ENCODE data around the gene FAM13B. TPM values are rescaled to one million over a fixed set of nuclear protein-coding genes. Genes with fewer than 3 reads are reported as not detected.

FAM13B gene
- total and polyA plus RNA-seq, 10 of the 15 experiments (the other 5 are each of a cell fraction or from before 2014, with no cell fraction given), result 3.6 to 30.0 (median 20.3) TPM

DNA sequence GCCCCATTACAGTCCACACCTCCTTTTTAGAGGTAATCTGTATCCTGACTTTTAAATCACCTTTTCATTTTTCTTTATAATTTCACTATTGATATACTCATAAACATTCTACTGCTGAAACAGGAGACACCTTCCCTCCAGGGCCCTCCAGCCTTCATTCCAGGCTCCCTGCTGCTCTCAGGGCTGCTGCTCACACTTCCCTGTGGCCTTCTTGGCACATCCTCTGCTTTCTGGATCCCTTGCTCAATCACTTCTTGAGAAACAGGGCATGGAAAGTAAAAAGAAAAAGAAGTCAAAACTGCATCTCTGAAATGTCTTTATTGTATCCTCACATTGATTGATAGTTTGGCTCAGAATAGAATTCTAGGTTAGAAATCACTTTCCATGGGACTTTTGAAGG, 31.6 kb upstream of the FAM13B start:
- no peak overlapping the region for H3K27ac ChIP-seq (ENCODE audit: control insufficient read depth, insufficient read depth)
- ChIA-PET RAD21 (ENCODE audit: unreplicated experiment) (interaction anchor here (0.6 to 6.3 kb wide), 8 partner anchors 8 to 285 kb away, joined by 3 to 34 read pairs (median 6); partner anchors contain the start of gene FAM13B), CTCF (interaction anchor here (0.6 to 10.9 kb wide), 14 partner anchors 8 to 439 kb away, joined by 3 to 398 read pairs (median 6); partner anchors contain the start of gene FAM13B), POLR2A (no interaction called here), SMC1A (ENCODE audit: uncharacterized antibody, unreplicated experiment) (interaction anchor here (0.7 to 9.8 kb wide), 9 partner anchors 11 to 409 kb away, joined by 3 to 207 read pairs (median 4); partner anchors contain the start of gene FAM13B)
- no peak for DNase-seq (ENCODE audit: low read depth, low spot score)
- no peak for FAIRE-seq
- H2AFZ ChIP-seq (ENCODE audit: control insufficient read depth, low read depth, low read length), result no peak overlapping the region
- H3K36me3 ChIP-seq (ENCODE audit: control insufficient read depth in 2 of 2, insufficient read depth in 2 of 2, low read length in 1 of 2), result no peaks in the 10 kb centered on the region
- TF ChIP-seq ZZZ3 (IDR thresholded peaks at IDR 0.05; ENCODE audit: control insufficient read depth, insufficient read length, low read depth), result no peak
- no peak for TF ChIP-seq SPI1 (IDR thresholded peaks at IDR 0.05; ENCODE audit: borderline replicate concordance, insufficient read depth, low read depth, low read length)
- TF ChIP-seq CBX3 (IDR thresholded peaks at IDR 0.05; ENCODE audit: borderline replicate concordance, low read depth), result no peak
- TF ChIP-seq CHD1 (IDR thresholded peaks at IDR 0.05; ENCODE audit: low read depth, low read length), result no peak
- TF ChIP-seq IKZF2 (IDR thresholded peaks at IDR 0.05), result no peak
- no peak for TF ChIP-seq MYC (IDR thresholded peaks at IDR 0.05; ENCODE audit: insufficient read depth, insufficient read length, insufficient replicate concordance, low read length, severe bottlenecking)
- no peak for TF ChIP-seq DPF2 (IDR thresholded peaks at IDR 0.05)
- TF ChIP-seq, protein P1, sequence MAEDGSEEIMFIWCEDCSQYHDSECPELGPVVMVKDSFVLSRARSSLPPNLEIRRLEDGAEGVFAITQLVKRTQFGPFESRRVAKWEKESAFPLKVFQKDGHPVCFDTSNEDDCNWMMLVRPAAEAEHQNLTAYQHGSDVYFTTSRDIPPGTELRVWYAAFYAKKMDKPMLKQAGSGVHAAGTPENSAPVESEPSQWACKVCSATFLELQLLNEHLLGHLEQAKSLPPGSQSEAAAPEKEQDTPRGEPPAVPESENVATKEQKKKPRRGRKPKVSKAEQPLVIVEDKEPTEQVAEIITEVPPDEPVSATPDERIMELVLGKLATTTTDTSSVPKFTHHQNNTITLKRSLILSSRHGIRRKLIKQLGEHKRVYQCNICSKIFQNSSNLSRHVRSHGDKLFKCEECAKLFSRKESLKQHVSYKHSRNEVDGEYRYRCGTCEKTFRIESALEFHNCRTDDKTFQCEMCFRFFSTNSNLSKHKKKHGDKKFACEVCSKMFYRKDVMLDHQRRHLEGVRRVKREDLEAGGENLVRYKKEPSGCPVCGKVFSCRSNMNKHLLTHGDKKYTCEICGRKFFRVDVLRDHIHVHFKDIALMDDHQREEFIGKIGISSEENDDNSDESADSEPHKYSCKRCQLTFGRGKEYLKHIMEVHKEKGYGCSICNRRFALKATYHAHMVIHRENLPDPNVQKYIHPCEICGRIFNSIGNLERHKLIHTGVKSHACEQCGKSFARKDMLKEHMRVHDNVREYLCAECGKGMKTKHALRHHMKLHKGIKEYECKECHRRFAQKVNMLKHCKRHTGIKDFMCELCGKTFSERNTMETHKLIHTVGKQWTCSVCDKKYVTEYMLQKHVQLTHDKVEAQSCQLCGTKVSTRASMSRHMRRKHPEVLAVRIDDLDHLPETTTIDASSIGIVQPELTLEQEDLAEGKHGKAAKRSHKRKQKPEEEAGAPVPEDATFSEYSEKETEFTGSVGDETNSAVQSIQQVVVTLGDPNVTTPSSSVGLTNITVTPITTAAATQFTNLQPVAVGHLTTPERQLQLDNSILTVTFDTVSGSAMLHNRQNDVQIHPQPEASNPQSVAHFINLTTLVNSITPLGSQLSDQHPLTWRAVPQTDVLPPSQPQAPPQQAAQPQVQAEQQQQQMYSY (CRISPR knock-in tag; IDR thresholded peaks at IDR 0.05), result no peak
- TF ChIP-seq, protein P2, sequence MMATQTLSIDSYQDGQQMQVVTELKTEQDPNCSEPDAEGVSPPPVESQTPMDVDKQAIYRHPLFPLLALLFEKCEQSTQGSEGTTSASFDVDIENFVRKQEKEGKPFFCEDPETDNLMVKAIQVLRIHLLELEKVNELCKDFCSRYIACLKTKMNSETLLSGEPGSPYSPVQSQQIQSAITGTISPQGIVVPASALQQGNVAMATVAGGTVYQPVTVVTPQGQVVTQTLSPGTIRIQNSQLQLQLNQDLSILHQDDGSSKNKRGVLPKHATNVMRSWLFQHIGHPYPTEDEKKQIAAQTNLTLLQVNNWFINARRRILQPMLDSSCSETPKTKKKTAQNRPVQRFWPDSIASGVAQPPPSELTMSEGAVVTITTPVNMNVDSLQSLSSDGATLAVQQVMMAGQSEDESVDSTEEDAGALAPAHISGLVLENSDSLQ (IDR thresholded peaks at IDR 0.05), result no peak
- TF ChIP-seq ZSCAN29 (IDR thresholded peaks at IDR 0.05), result no peak
- TF ChIP-seq, protein P3, sequence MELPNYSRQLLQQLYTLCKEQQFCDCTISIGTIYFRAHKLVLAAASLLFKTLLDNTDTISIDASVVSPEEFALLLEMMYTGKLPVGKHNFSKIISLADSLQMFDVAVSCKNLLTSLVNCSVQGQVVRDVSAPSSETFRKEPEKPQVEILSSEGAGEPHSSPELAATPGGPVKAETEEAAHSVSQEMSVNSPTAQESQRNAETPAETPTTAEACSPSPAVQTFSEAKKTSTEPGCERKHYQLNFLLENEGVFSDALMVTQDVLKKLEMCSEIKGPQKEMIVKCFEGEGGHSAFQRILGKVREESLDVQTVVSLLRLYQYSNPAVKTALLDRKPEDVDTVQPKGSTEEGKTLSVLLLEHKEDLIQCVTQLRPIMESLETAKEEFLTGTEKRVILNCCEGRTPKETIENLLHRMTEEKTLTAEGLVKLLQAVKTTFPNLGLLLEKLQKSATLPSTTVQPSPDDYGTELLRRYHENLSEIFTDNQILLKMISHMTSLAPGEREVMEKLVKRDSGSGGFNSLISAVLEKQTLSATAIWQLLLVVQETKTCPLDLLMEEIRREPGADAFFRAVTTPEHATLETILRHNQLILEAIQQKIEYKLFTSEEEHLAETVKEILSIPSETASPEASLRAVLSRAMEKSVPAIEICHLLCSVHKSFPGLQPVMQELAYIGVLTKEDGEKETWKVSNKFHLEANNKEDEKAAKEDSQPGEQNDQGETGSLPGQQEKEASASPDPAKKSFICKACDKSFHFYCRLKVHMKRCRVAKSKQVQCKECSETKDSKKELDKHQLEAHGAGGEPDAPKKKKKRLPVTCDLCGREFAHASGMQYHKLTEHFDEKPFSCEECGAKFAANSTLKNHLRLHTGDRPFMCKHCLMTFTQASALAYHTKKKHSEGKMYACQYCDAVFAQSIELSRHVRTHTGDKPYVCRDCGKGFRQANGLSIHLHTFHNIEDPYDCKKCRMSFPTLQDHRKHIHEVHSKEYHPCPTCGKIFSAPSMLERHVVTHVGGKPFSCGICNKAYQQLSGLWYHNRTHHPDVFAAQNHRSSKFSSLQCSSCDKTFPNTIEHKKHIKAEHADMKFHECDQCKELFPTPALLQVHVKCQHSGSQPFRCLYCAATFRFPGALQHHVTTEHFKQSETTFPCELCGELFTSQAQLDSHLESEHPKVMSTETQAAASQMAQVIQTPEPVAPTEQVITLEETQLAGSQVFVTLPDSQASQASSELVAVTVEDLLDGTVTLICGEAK (IDR thresholded peaks at IDR 0.05; ENCODE audit: borderline replicate concordance), result no peak
- in situ Hi-C loops (cut with MboI), result loop anchor here (10.0 kb wide), 1 partner anchor 430 kb away; no protein-coding TSS in a partner anchor
- no peak for ATAC-seq
- H3K27me3 ChIP-seq (replicated peaks in 1 of 2; ENCODE audit: control insufficient read depth in 2 of 2, insufficient read depth in 2 of 2, low read length in 1 of 2), result no peaks in the 10 kb centered on the region
- no peaks in the 10 kb centered on the region for H4K20me1 ChIP-seq (ENCODE audit: control insufficient read depth, insufficient read depth)
- H3K9me3 ChIP-seq (replicated peaks; ENCODE audit: control insufficient read depth, insufficient read depth, low read length), result no peaks in the 10 kb centered on the region
- H3K4me1 ChIP-seq (ENCODE audit: control insufficient read depth, insufficient read depth, low read length), result no peaks in the 10 kb centered on the region
- intact Hi-C loops (cut with micrococcal nuclease; ENCODE audit: unreplicated experiment), result no loop called here
- no peak overlapping the region for H3K9ac ChIP-seq (ENCODE audit: control insufficient read depth, insufficient read depth, low read length)
- no TSS peak for BruUV-seq (replicated peaks)
- H3K4me2 ChIP-seq (ENCODE audit: control insufficient read depth, insufficient read depth), result no peak overlapping the region
- no peak overlapping the region for H3K4me3 ChIP-seq
- no peaks in the 10 kb centered on the region for H3K79me2 ChIP-seq (ENCODE audit: control insufficient read depth, insufficient read depth, low read length)

Data from GM12878 (cell line).